GM18517 (cell line): ENCODE data around the gene PTPA.
A peak's percentile ranks its signal among the peaks of the same experiment; 100 is the strongest.

Experiments used
- ATAC-seq: cut with Tn5 transposase; IDR thresholded peaks from one replicate; pipeline ENCODE4 v1.9.1; 2021; ENCODE audit warnings: mild to moderate bottlenecking, moderate library complexity; ENCODE audit not compliant: unreplicated experiment

Gene PTPA

GRCh38 chr9:129110740-129111527, at the start of gene PTPA, which contains the start of gene CRAT:
TSS of gene PTPA (plus strand) at chr9:129111415. CDS start at chr9:129111601, 186 bp downstream.
TSS of gene CRAT (minus strand) at chr9:129110793. CDS start at chr9:129110509, 284 bp downstream.
- peak; percentile 52 for ATAC-seq

GRCh38 chr9:129063061-129063460, 48.2 kb upstream of the PTPA start:
- no peak for ATAC-seq

GRCh38 chr9:129064499-129064908, 46.7 kb upstream of the PTPA start:
- no peak for ATAC-seq

- ATAC-seq, result no peak
These were observed 43.1 kb upstream of the PTPA start for GRCh38 chr9:129068110-129068509.

- no peak for ATAC-seq
These were observed 42.0 kb upstream of the PTPA start for GRCh38 chr9:129068990-129069861.

- no peak for ATAC-seq
These were observed 41.2 kb upstream of the PTPA start for GRCh38 chr9:129069862-129070641.

- no peak for ATAC-seq
These were observed 40.3 kb upstream of the PTPA start for GRCh38 chr9:129070696-129071525.

GRCh38 chr9:129071526-129072126, 39.6 kb upstream of the PTPA start:
- ATAC-seq, result no peak

GRCh38 chr9:129072171-129072570, 39.0 kb upstream of the PTPA start:
- ATAC-seq, result no peak

GRCh38 chr9:129073404-129073803, 37.8 kb upstream of the PTPA start:
- no peak for ATAC-seq

GRCh38 chr9:129074106-129074505, 37.1 kb upstream of the PTPA start:
- ATAC-seq, result no peak

- no peak for ATAC-seq
These were observed 35.1 kb upstream of the PTPA start for GRCh38 chr9:129075996-129076639.

GRCh38 chr9:129076640-129077037, 34.6 kb upstream of the PTPA start:
- no peak for ATAC-seq

GRCh38 chr9:129077236-129077635, 34.0 kb upstream of the PTPA start:
- no peak for ATAC-seq

- no peak for ATAC-seq
These were observed 32.3 kb upstream of the PTPA start for GRCh38 chr9:129078691-129079503.

- no peak for ATAC-seq
These were observed 31.4 kb upstream of the PTPA start for GRCh38 chr9:129079829-129080228.

GRCh38 chr9:129080298-129080600, 31.0 kb upstream of the PTPA start:
- no peak for ATAC-seq

- peak; percentile 89 for ATAC-seq
These were observed 30.4 kb upstream of the PTPA start, which contains the start of gene DOLPP1 for GRCh38 chr9:129080601-129081387. TSS of gene DOLPP1 (plus strand) at chr9:129081111. CDS start at chr9:129081132, 21 bp downstream.
